Keratinocyte (primary cell): ENCODE results near the gene ZFYVE21. TPM values are rescaled to one million over a fixed set of nuclear protein-coding genes. Genes with fewer than 3 reads are reported as not detected.

Source experiments
- DNase-seq: peaks from one replicate; pipeline ENCODE4 v3.0.0-alpha.2; 2011; ENCODE audit warnings: low read depth, missing footprints, low spot score
- FAIRE-seq: peaks from 2 replicates; lab custom pipeline; 2011; peaks lifted over from hg19 to GRCh38; lab: Jason Lieb, UNC
- H2AFZ ChIP-seq: 2 replicates; pipeline ENCODE4 v1.6.0; 2012; ENCODE audit warnings: low read length, control low read depth, inconsistent platforms; ENCODE audit not compliant: control insufficient read depth
- H3K27ac ChIP-seq: 2 replicates; pipeline ENCODE4 v1.5.1; 2011; ENCODE audit warnings: low read length; ENCODE audit not compliant: control insufficient read depth, insufficient read depth
- H3K27me3 ChIP-seq: 3 replicates; pipeline ENCODE4 v1.6.0; 2011; ENCODE audit warnings: low read length; ENCODE audit not compliant: control insufficient read depth, insufficient read depth; ENCODE audit errors: extremely low read depth
- H3K36me3 ChIP-seq, 2 experiments: 2 replicates in 1 of 2; 3 replicates in 1 of 2; pipeline ENCODE4 v1.5.1; 2011; ENCODE audit warnings: low read length in 2 of 2, mild to moderate bottlenecking in 1 of 2; ENCODE audit not compliant: control insufficient read depth in 2 of 2, insufficient read depth in 2 of 2; ENCODE audit errors: extremely low read depth in 1 of 2
- H3K4me1 ChIP-seq: 3 replicates; pipeline ENCODE4 v1.5.1; 2011; ENCODE audit warnings: low read length; ENCODE audit not compliant: control insufficient read depth, insufficient read depth; ENCODE audit errors: extremely low read depth
- H3K4me2 ChIP-seq: 3 replicates; pipeline ENCODE4 v1.6.0; 2011; ENCODE audit warnings: low read depth, low read length; ENCODE audit not compliant: control insufficient read depth, insufficient read depth; ENCODE audit errors: extremely low read depth
- H3K4me3 ChIP-seq, 3 experiments: fragments of 200-600 bp in 1 of 3; sonication (generic) in 1 of 3; 2 replicates in 2 of 3; 3 replicates in 1 of 3; pipeline ENCODE4 v1.5.1; 2011 to 2016; ENCODE audit warnings: low read length in 3 of 3, mild to moderate bottlenecking in 3 of 3, control low read depth in 2 of 3, inconsistent platforms in 1 of 3, low read depth in 1 of 3, mixed read lengths in 1 of 3, mixed run types in 1 of 3, moderate library complexity in 1 of 3; ENCODE audit not compliant: control insufficient read depth in 2 of 3, insufficient read depth in 2 of 3; ENCODE audit errors: extremely low read depth in 1 of 3
- H3K79me2 ChIP-seq: 2 replicates; pipeline ENCODE4 v1.6.0; 2012; ENCODE audit warnings: low read length; ENCODE audit not compliant: control insufficient read depth, insufficient read depth
- H3K9ac ChIP-seq: 3 replicates; pipeline ENCODE4 v1.6.0; 2011; ENCODE audit warnings: low read length; ENCODE audit not compliant: control insufficient read depth, insufficient read depth; ENCODE audit errors: extremely low read depth
- H3K9me1 ChIP-seq: 3 replicates; pipeline ENCODE4 v1.6.0; 2011; ENCODE audit warnings: low read length; ENCODE audit not compliant: control insufficient read depth, insufficient read depth; ENCODE audit errors: extremely low read depth
- H3K9me3 ChIP-seq: 2 replicates; pipeline ENCODE4 v1.5.1; 2012; ENCODE audit warnings: low read depth, low read length; ENCODE audit not compliant: control insufficient read depth
- H4K20me1 ChIP-seq: 3 replicates; pipeline ENCODE4 v1.6.0; 2011; ENCODE audit warnings: low read length; ENCODE audit not compliant: control insufficient read depth, insufficient read depth; ENCODE audit errors: extremely low read depth
- CTCF ChIP-seq, 3 experiments: IDR thresholded peaks in 1 of 3; conservative IDR thresholded peaks in 1 of 3; optimal IDR thresholded peaks in 1 of 3; 2 replicates in 2 of 3; 3 replicates in 1 of 3; pipeline versions ENCODE3 to v1.5.1; 2011; ENCODE audit warnings: low read length in 3 of 3, mild to moderate bottlenecking in 3 of 3, moderate library complexity in 2 of 3, control low read depth in 1 of 3, inconsistent platforms in 1 of 3; ENCODE audit not compliant: insufficient read depth in 2 of 3; ENCODE audit errors: extremely low read depth in 1 of 3
- EZH2 ChIP-seq: IDR thresholded peaks from one replicate; pipeline ENCODE4 v1.6.1; 2012; ENCODE audit warnings: inconsistent platforms, mild to moderate bottlenecking, low read length, moderate library complexity
- dilution Hi-C: fragments of 300-500 bp; cut with MboI; formaldehyde crosslinking; loops from one replicate; pipeline ENCODE4 v1.7.0; 2020; ENCODE audit warnings: low sequenced_read_pairs; ENCODE audit not compliant: extremely low pct_ligation_motif_present
- polyA plus RNA-seq, 5 experiments: library from polyadenylated mRNA; depleted of rRNA in 3 of 5; stranded (reverse) in 3 of 5; stranded (forward) in 1 of 5; unstranded in 1 of 5; fragments of >200 nt; gene quantifications; 1 replicate in 1 of 5; 2 replicates in 3 of 5; 3 replicates in 1 of 5; pipeline versions ENCODE4 v1.2.1 to v1.2.3, GENCODE V29; 2011 to 2012; ENCODE audit warnings: missing spikeins in 2 of 5, low read depth in 1 of 5, low replicate concordance in 1 of 5

ZFYVE21 gene
- polyA plus RNA-seq, 1 donor (not counting 4 experiments of a cell fraction or from before 2014, with no cell fraction given), result 116 TPM

GRCh38 chr14:103685276-103686211 lies 30.1 kb upstream of the ZFYVE21 start:
- Histone ChIP-seq H3K4me3 (no peak overlapping the region), H3K36me3 (peaks cover 41 to 53% of the 10 kb centered on the region in 2 experiments), H3K9ac (no peak overlapping the region), H3K27ac (no peak overlapping the region), H3K9me1 (no peaks in the 10 kb centered on the region), H3K4me1 (peaks cover 9% of the 10 kb centered on the region), H3K9me3 (no peaks in the 10 kb centered on the region), H3K27me3 (no peaks in the 10 kb centered on the region), H4K20me1 (peaks cover 4% of the 10 kb centered on the region), H3K79me2 (peaks cover 7% of the 10 kb centered on the region), H3K4me2 (no peak overlapping the region), H2AFZ (no peak overlapping the region)
- TF ChIP-seq EZH2, result no peak
- no peak for TF ChIP-seq CTCF (optimal IDR thresholded peaks at IDR 0.05 in 1 of 3, IDR thresholded peaks at IDR 0.05 in 1 of 3, conservative IDR thresholded peaks at IDR 0.05 in 1 of 3; ENCODE audit: extremely low read depth in 1 of 3, insufficient read depth in 2 of 3, low read length in 3 of 3)
- DNase-seq, result no peak
- FAIRE-seq, result no peak
- dilution Hi-C loops, result no loop called here

GRCh38 chr14:103686831-103687485 lies 28.7 kb upstream of the ZFYVE21 start:
- H3K9me3 ChIP-seq, result no peaks in the 10 kb centered on the region
- H3K27ac ChIP-seq, result no peak overlapping the region
- no peaks in the 10 kb centered on the region for H3K27me3 ChIP-seq
- peaks cover 4% of the 10 kb centered on the region for H4K20me1 ChIP-seq
- no peak overlapping the region for H3K9ac ChIP-seq
- H3K36me3 ChIP-seq, result peaks cover 35 to 48% of the 10 kb centered on the region in 2 experiments
- H3K4me3 ChIP-seq, result no peak overlapping the region
- DNase-seq (no peak), FAIRE-seq (no peak)
- peaks cover 7% of the 10 kb centered on the region for H3K79me2 ChIP-seq
- no peaks in the 10 kb centered on the region for H3K9me1 ChIP-seq
- dilution Hi-C loops, result no loop called here
- no peak overlapping the region for H2AFZ ChIP-seq
- no peak for TF ChIP-seq CTCF (optimal IDR thresholded peaks at IDR 0.05 in 1 of 3, IDR thresholded peaks at IDR 0.05 in 1 of 3, conservative IDR thresholded peaks at IDR 0.05 in 1 of 3; ENCODE audit: extremely low read depth in 1 of 3, insufficient read depth in 2 of 3, low read length in 3 of 3)
- TF ChIP-seq EZH2, result no peak
- H3K4me2 ChIP-seq, result no peak overlapping the region
- peaks cover 9% of the 10 kb centered on the region for H3K4me1 ChIP-seq
